Upper lobe of left lung (tissue), 6 donors: ENCODE data around the gene CREB3L4. TPM values are rescaled to one million over a fixed set of nuclear protein-coding genes. Genes with fewer than 3 reads are reported as not detected.

ENCODE experiments used
- ATAC-seq, 2 donors: fragments of 200-7000 bp; cut with Tn5 transposase; one replicate each; pipeline ENCODE4 v1.9.1; 2022; ENCODE audit warnings: mild to moderate bottlenecking in 2 of 2, moderate library complexity in 2 of 2; ENCODE audit not compliant: low FRiP score in 2 of 2
- DNase-seq, 2 donors: peaks; one replicate each; pipeline ENCODE4 v3.0.0-alpha.2; 2019 to 2020
- H3K27ac ChIP-seq, 4 donors: fragments of 200-600 bp; sonication (generic); one replicate each; pipeline ENCODE4 v1.5.1; 2016 to 2019
- H3K27me3 ChIP-seq, 4 donors: fragments of 200-600 bp; sonication (generic); one replicate each; pipeline ENCODE4 v1.5.1; 2017 to 2019
- H3K36me3 ChIP-seq, 4 donors: fragments of 200-600 bp; sonication (generic); one replicate each; pipeline ENCODE4 v1.5.1; 2016 to 2019
- H3K4me1 ChIP-seq, 4 donors: fragments of 200-600 bp; sonication (generic); one replicate each; pipeline ENCODE4 v1.5.1; 2018 to 2019
- H3K4me3 ChIP-seq, 4 donors: fragments of 200-600 bp; sonication (generic); one replicate each; pipeline ENCODE4 v1.5.1; 2017 to 2019; ENCODE audit warnings: mild to moderate bottlenecking in 2 of 4, moderate library complexity in 1 of 4
- H3K9me3 ChIP-seq, 4 donors: fragments of 200-600 bp; sonication (generic); one replicate each; pipeline ENCODE4 v1.5.1; 2018 to 2019
- EP300 ChIP-seq, 4 donors: sonication (generic); formaldehyde crosslinking; IDR thresholded peaks; one replicate each; pipeline ENCODE4 v1.5.1; 2017; ENCODE audit warnings: antibody characterized with exemption in 4 of 4, control low read depth in 2 of 4
- POLR2A ChIP-seq, 4 donors: fragments of 450-650 bp; IDR thresholded peaks; one replicate each; pipeline ENCODE4 v1.5.1; 2016 to 2017; ENCODE audit warnings: antibody characterized with exemption in 4 of 4, mild to moderate bottlenecking in 2 of 4
- POLR2AphosphoS5 ChIP-seq, 2 donors: sonication (generic); formaldehyde crosslinking; IDR thresholded peaks; one replicate each; pipeline ENCODE4 v1.5.1; 2017; ENCODE audit warnings: antibody characterized with exemption in 2 of 2
- WGBS, 2 donors: methylation state at CpG; one replicate each; pipeline ENCODE4 v1.1.5; 2017 to 2018; 5-methylcytosine and 5-hydroxymethylcytosine counted together
- total RNA-seq, 6 donors: library from RNA; depleted of rRNA in 4 of 6; stranded (reverse); fragments of >200 nt in 4 of 6; gene quantifications; one replicate each; pipeline versions ENCODE4 v1.1.0 to v1.2.1, GENCODE V29; 2016 to 2021
- TF ChIP-seq, protein P1 (sequence below), 6 experiments: fragments of 450-650 bp in 4 of 6; fragments of 200-600 bp in 2 of 6; sonication (generic) in 2 of 6; IDR thresholded peaks; one replicate each; pipeline ENCODE4 v1.5.1; 2016 to 2019; ENCODE audit warnings: antibody characterized with exemption in 6 of 6
- donor health status: DM: no; HTN: no; CAD: no; lungs with moderate emphysema.
- donor health status: DM: no; HTN: yes; CAD: no; lungs with severe emphysema.

The CREB3L4 gene
- total RNA-seq, 6 donors from 2014 or later = 4.7 to 17.4 (median 9.4) TPM

DNA sequence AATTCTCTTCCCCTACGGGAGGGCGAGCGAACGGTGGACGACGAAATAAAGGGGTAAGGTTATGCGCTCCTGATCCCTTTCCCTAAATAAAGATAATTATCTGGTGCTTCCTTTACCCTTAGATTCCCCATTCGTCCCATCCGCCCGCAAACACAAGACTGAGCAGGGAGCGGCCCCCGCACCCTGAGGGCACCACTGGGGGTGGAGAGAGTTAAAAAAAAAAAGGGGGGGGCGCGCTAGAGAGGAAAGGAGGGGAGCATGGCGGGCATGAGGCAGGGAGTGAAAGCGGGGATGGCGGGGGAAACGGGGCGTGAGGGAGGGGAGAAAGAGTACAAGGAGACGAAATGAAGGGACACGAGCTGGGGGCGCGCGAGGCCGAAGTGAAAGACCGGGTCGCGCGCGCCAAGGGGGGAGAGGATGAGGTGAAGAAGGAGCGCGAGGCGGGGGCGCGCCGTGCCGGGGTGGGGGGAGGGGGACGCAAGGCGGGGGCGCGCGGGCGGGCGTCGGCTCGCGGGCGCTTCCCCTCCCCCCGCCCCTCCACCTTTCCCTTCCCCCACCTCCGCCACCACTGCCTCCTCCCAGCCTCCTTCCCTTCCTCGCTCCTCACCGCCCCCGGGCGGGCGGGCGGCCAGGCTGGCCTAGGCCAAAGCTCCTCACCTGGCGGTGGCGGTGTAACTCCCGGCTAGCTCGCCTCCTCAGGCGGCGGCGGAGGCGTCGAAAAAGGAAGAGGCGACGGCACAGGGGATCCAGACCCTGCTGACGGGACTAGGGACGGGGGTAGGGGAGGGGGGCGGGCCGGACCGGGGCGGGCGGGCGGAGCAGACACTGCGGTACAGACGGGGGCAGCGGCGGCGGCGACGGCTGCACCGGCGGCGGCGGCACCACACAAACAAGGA, 45.4 kb upstream of the CREB3L4 start:
- Histone ChIP-seq H3K27me3 (no peaks in the 10 kb centered on the region), H3K27ac (peak overlapping the region; percentile 89 to 99 (median 91)), H3K4me3 (peak overlapping the region; percentile 73 to 93 (median 88)), H3K4me1 (peaks cover 28 to 35% (median 31%) of the 10 kb centered on the region in 4 donors), H3K9me3 (no peaks in the 10 kb centered on the region), H3K36me3 (no peaks in the 10 kb centered on the region)
- WGBS, 2 donors = 1% methylated on average over 29 to 57 of the region's 86 CpGs
- DNase-seq = peak in 1 of 2 donors; percentile 54
- peak in 1 of 2 donors; percentile 22 for ATAC-seq
- TF ChIP-seq, protein P1, sequence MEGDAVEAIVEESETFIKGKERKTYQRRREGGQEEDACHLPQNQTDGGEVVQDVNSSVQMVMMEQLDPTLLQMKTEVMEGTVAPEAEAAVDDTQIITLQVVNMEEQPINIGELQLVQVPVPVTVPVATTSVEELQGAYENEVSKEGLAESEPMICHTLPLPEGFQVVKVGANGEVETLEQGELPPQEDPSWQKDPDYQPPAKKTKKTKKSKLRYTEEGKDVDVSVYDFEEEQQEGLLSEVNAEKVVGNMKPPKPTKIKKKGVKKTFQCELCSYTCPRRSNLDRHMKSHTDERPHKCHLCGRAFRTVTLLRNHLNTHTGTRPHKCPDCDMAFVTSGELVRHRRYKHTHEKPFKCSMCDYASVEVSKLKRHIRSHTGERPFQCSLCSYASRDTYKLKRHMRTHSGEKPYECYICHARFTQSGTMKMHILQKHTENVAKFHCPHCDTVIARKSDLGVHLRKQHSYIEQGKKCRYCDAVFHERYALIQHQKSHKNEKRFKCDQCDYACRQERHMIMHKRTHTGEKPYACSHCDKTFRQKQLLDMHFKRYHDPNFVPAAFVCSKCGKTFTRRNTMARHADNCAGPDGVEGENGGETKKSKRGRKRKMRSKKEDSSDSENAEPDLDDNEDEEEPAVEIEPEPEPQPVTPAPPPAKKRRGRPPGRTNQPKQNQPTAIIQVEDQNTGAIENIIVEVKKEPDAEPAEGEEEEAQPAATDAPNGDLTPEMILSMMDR (IDR thresholded peaks at IDR 0.05) = peak in 1 of 6 experiments; percentile 6
- TF ChIP-seq POLR2AphosphoS5 (IDR thresholded peaks at IDR 0.05) = peak in 1 of 2 donors; percentile 67
- TF ChIP-seq POLR2A (IDR thresholded peaks at IDR 0.05) = no peak

DNA sequence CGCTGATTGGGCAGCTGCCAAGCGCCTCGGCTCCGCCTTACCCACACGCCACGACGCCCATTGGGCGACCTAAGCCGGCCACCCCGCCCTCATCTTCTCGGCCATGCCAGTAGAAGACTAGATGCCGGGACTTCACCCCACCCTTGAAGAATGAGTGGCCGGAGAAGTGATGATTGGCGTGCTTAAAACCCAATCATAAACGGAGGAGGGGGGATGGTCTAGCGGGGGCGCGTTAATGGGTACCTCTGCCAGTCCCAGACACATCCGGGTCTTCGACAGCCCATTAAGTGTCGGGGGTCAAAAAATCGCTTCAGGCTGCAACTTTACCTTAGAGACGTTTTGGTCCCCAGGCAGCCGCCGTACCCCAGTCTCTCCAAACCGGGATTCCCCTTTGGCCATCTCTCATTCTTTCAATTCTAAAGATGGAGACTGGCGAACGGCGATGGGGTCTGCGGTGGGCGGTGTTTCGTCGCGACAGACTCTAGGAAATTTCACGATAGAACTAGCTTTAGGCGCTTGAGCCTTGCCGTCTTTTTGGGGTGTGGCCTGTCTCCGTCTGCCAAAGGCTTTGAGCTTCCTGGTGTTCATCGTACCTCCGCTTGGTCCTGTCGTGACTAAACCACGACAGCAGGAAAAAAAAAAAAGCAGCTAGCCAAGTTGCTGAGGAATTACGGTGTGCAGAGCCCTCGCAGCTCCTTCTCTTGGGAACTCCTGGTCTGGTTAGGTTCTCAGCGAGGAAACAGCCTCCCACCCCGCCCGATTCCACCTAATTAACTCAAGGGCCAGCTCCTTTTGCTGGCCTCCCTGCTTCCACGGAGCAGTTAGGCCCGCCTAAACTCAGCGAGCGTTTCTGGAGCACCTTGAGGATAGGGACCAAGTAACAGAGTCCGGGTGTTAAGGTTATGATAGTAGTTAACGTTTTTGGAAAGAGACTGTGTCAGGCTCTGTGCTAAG, 44.5 kb upstream of the CREB3L4 start, which contains the start of gene GATAD2B:
Gene GATAD2B (minus strand): TSS at position 1 of the 954 bp plus-strand sequence. CDS start 94,625 bp downstream, outside the sequence.
- ATAC-seq = peak; percentile 98 to 99
- peak within 1 kb of the TSS; percentile 89 to 99 (median 91) for H3K27ac ChIP-seq
- H3K4me1 ChIP-seq = peaks cover 28 to 35% (median 33%) of the 10 kb centered on the region in 4 donors
- no peaks in the 10 kb centered on the region for H3K27me3 ChIP-seq
- TF ChIP-seq POLR2AphosphoS5 (IDR thresholded peaks at IDR 0.05) = peak; percentile 46 to 72
- peak in 2 of 4 donors; percentile 42 to 62 for TF ChIP-seq POLR2A (IDR thresholded peaks at IDR 0.05)
- TF ChIP-seq EP300 (IDR thresholded peaks at IDR 0.05) = no peak
- TF ChIP-seq, protein P1 (IDR thresholded peaks at IDR 0.05) = peak in 2 of 6 experiments; percentile 15 to 20
- WGBS, 2 donors = 0% methylated on average over 40 to 46 of the region's 53 CpGs
- H3K36me3 ChIP-seq = no peaks in the 10 kb centered on the region
- DNase-seq = peak; percentile 98 to 100
- peak within 1 kb of the TSS; percentile 73 to 93 (median 88) for H3K4me3 ChIP-seq
- H3K9me3 ChIP-seq = no peaks in the 10 kb centered on the region

DNA sequence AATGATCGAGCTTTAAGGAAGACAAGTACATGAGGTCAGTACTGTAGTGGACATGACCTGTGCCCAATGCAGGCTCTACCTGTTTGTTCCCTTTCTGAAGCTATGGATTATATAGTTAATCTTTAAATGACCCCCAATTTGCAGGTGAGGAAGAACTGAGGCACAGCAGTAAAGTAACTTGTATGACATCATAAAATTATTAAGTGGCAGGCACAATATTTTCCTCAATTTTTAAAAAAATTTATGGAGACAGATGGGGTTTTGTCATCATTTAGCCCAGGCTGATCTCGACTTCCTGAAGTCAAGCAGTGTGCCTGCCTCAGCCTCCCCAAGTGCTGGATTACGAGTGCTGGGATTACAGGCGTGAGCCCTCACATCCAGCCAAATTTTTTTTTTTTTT, 41.3 kb upstream of the CREB3L4 start:
- 85 to 87% methylated on average over 4 of the region's 4 CpGs for WGBS, 2 donors
- peaks cover 11 to 22% (median 13%) of the 10 kb centered on the region in 4 donors for H3K4me1 ChIP-seq
- no peak for ATAC-seq
- DNase-seq = no peak
- TF ChIP-seq EP300 (IDR thresholded peaks at IDR 0.05) = no peak
- H3K9me3 ChIP-seq = no peaks in the 10 kb centered on the region
- no peaks in the 10 kb centered on the region for H3K27me3 ChIP-seq
- no peak overlapping the region for H3K4me3 ChIP-seq
- H3K36me3 ChIP-seq = peaks cover 6 to 20% (median 12%) of the 10 kb centered on the region in 4 donors
- H3K27ac ChIP-seq = no peak overlapping the region

DNA sequence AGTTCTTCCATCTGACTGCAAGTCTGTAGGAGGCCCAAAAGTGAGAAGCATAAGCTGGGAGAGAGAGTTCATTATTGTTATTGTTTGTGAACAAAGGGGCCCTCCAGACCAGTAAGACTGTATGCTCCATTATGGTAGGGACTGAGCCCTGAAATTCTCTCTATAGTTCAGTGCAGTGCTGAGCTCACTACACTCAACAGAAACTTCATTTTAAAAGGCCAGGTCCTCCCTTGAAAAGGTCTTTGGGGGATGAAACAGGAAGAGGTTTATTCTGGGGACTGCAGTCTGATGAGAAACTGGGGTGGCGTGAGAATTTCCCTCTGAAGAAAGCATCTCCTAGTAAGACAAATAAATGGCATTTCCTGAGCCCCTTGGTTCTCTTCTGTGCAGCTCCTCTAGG, 39.5 kb upstream of the CREB3L4 start:
- H3K27ac ChIP-seq = peak overlapping the region in 1 of 4 donors; percentile 36
- WGBS, 2 donors = 46 to 67% methylated on average over 1 of the region's 1 CpG
- no peak overlapping the region for H3K4me3 ChIP-seq
- DNase-seq = no peak
- no peaks in the 10 kb centered on the region for H3K9me3 ChIP-seq
- no peak for ATAC-seq
- peaks cover 6 to 17% (median 9%) of the 10 kb centered on the region in 4 donors for H3K4me1 ChIP-seq
- peaks cover 14 to 38% (median 28%) of the 10 kb centered on the region in 4 donors for H3K36me3 ChIP-seq
- H3K27me3 ChIP-seq = no peaks in the 10 kb centered on the region
- TF ChIP-seq EP300 (IDR thresholded peaks at IDR 0.05) (no peak), POLR2A (IDR thresholded peaks at IDR 0.05) (no peak), POLR2AphosphoS5 (IDR thresholded peaks at IDR 0.05) (no peak)
- TF ChIP-seq, protein P1 (IDR thresholded peaks at IDR 0.05) = no peak
